GM19372 (cell line): Measurements from ENCODE around the gene AATK.

Experiments used
- ATAC-seq: cut with Tn5 transposase; IDR thresholded peaks from one replicate; pipeline ENCODE4 v1.9.1; 2021; ENCODE audit warnings: mild to moderate bottlenecking, low read depth, moderate library complexity; ENCODE audit not compliant: unreplicated experiment

AATK gene

DNA sequence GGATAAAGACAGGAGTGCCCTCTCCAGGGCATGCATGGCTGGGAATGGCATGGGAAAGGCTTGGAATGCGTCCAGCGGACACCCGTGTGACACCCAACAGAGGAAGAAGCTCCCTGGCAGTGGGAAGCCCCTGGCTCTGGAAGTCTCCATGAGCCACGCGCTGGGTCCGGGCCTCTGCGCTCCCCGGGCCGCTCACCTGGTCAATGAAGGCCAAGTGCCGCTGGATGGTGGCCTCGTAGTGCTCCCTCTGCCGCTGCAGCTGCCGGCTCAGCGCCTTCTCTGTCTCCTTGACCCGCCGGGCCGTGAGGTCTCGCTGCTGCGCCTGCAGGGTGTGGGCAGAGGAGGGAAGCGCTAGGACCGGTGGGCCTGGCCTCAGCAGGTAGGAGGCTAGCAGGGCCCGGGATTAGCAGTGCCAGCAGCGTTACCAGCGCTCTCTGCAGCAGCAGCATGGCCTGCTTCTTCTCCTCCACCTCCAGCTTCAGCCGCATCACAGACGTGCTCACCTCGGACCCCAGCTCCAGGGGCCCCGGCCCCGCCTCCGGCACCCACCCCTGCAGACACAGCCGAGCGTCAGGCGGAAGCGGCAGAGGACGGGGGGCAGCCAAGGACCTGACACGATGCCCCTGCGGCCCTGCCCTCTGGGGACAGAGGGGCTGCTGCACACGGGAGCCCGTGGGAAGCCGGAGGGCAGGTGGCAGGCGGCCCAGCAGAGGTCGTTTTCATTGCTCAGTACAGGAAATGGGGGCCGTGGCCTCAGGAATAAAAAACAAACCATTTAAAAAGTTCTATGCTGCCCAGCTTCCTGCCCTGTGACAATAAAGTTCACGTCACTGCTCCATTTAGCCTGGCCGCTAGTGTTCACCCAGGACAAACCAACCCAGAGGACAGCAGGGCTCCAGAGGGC, 30.7 kb upstream of the AATK start:
- no peak for ATAC-seq

DNA sequence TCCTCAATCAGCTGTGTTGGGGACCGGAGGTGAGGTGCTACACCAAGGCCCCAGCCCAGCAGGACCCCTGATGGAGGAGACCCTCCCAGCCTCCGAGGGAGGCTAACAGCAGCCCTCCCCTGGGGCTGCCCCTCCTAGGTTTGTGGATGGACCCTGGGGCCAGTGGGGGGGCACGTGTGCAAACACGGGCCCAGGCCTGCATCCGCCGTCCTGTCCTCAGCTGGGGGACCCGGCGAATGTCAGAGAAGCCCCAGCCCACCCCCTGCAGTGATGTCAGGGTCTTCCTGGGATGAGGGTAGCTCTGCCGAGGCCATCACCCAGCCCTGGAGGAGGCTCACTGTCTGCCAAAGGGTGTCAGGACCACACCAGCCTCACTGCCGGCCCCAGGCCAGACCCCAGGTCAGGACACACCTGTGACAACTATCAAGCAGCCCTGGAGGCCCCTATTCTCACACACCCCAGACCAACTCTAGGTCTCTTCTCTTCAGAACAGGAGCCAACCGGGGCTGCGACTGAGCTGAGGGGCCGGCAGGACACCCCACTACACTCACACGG, 30.0 kb upstream of the AATK start:
- no peak for ATAC-seq

DNA sequence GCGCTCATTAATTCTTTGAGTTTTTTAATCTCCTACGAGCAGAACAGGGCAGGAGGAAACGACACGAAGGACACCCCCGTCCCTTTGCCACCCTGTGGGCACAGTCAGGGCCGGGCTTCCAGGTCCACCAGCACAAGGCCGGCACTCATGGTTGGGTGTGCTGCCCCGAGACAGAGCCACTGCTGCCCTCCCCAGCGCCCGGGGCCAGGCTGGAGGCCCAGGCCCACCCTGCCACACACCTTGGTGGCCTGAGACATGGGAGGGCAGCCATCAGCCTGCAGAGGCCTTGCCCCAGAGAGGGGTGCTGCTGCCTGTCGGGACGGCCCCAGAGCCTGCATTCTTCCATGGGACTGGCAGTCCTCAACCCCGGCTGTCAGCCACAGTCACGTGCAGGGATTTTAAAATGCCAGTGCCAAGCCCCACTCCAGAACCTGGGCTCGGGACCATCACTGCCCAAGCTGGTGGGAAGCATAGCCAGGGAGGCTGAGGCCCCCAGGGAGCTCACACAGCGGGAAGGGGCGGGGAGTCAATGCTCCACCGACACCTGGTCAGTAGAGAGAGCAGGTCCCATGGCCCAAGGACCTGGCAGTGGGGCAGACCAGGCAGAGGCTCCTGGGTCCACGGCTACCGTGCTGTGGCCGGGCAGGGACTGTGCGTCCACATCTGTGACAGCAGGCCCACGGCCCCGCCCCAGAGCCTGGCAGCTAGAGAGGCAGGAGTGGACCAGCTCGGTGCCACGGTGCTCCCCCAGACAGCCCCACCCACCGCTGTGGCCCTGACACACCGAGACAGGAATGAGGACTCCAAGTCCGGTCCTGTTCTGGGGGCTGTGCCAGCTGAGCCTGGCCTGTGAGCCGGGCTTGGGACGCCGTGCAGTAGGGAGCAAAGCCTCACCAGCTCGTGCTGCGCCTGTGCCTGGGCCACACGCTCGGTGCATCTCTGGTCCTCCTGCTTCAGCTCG, 29.2 kb upstream of the AATK start:
- ATAC-seq: no peak

- no peak for ATAC-seq
Measured at GRCh38 chr17:81194225-81194760, 28.3 kb upstream of the AATK start.

DNA sequence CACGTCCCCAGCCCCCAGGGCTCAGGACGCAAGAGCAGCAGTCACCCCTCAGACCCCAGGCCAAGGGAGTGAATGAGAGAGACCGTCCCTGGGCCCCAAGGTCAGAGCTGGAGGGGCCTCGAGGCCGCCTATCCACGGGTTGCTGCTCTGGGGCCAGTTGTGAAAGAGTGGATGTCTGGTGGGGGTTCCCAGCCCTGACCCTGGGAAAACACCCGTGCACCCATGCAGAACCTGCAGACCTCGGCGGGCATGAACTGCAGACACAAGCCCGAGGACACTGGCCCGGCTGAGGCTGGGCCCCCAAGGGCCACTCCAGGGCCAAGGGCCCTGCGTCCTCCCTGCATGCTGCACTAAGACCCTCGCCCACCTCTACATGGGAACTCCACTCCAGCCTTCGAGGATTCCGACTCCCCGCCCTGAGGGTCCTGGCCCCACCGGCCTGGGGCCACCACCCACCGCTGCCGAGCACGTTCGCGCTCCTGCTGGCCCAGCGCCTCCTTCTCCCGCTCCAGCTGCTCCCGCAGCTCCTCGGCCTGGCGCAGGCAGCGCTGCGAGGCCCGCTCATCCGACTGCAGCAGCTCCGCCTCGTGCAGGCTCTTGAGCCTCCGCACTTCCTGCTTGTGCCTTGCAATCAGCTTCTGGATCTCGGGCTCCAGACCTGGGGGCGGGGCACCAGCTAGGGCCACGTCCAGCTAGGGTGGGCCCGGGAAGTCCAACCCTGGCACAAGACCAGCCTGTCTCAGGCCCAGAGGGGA, 27.6 kb upstream of the AATK start:
- no peak for ATAC-seq

DNA sequence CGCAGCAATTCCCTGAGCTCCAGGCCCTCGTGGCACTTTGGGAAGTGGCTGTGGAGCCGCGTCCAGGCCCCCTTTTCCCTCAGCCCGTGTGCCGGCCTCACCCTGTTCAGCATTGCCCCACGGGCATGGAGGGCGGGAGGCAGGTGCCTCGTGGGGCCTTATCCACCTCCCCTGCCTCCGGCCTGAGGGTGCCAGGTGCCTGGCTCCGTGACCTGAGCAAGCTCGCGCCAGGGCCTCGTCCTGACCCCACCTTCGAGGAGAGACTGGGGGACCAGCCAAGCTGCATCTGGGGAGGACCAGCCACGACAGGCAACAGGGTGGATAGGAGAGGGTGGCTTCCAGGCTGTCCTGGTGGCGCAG, 27.0 kb upstream of the AATK start:
- no peak for ATAC-seq

DNA sequence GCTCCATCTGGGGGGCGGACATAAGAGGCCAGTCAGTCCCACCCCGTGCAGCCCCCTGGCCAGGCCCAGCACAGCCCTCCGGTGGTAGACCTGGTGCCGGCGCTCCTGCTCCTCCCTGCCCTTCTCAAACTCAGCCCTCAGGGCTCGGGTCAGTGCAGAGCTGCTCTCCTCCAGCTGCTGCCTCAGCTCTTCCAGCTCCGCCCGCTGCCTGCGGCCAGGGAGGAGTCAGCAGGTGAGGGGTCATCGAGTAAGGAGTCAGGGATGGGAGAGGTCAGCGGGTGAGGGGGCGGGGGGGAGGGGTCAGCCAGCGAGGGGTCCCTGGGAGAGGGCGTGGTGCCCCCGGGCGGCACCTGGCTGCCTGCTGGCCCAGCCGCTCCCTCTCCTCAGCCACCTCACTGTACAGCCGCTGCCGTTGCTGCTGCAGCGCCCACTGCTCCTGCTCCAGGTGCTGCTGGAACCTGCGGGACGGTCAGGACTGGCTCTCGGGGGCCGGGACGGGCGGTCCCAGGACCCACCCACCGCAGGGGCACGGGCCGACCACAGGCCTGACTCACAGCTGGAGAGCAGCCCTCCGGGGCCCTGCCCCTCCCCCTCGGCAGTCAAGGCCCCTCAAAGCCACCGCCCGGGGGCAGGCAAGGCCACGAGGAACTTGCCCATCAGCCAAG, 26.5 kb upstream of the AATK start:
- ATAC-seq: no peak

DNA sequence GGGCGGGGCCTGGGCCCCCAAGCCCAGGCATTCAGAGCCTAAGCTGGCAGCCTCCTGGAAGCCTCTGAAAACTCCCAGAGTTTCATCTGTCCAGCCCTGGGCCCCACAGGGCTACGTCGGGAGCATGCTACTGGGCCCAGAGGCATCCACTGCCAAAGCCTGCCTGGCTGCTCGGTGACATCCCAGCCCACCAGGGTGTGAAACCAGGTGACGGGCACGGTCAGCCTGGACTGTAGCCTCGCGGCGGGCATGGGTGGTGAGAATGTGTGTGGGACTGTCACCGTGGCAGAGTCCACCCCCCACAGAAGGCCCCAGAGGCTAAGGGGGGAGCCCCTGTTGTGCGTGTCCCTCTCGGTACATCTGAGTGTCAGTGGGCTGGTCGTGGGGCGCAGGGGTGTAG, 25.6 kb upstream of the AATK start:
- ATAC-seq: no peak

- ATAC-seq: no peak
Measured at GRCh38 chr17:81191116-81191515, 25.1 kb upstream of the AATK start.

DNA sequence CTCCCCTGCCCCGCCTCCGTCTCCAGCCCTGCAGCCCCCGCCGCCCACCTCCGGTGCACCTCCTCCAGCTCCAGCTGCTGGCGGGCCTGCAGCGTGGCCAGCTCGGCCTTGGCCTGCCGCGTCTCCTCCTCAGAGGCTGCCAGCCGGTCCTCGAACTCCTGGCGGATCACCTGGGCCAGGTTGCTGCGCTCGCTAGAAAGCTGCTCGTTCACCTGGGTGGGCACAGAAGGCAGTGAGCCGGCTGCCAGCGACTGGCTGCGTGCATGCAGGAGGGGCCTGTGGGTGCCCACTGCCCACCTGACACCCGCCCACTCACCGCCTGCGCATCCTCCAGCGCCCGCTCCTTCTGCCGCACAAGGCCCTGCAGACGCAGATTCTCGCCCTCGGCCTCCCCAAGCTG, 24.6 kb upstream of the AATK start:
- ATAC-seq: no peak

DNA sequence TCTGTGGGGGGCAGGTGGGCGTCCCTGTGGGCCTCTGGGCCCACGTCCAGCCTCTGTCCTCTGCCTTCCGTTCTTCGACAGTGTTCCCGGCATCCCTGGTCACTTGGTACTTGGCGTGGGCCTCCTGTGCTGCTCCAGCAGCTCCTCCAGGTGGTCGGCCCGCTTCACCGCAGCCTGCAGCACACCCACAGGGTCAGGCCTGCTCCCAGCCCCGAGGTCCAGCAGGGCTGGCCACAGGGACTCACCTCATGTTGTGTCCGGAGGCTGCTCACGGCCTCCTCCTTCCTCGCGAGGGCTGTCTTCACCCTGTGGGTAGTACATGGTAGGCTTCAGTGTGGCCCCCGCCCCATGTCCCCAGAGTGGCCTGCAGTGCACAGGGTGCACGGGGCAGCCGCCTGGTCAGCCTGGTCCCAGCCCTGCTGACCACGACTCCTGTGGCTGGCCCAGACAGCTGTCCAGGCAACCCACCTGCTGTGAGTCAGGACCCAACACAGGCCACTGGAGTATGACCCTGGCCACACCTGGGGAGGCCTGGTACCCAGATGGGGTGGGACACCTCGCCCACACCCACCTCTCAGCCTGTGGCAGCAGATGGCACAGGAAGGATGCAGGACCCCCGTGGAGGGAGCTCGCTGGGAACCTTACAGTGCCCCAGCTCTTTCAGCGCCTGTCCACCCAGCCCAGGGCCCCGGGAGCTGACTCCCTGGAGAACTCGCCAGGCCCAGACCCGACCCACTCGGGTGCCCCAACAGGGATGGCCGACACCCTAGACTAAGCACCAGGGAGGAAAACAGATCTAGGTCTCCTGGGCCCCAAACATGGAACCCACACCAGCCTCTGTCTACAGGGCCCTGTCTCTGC, 23.9 kb upstream of the AATK start:
- ATAC-seq: no peak

DNA sequence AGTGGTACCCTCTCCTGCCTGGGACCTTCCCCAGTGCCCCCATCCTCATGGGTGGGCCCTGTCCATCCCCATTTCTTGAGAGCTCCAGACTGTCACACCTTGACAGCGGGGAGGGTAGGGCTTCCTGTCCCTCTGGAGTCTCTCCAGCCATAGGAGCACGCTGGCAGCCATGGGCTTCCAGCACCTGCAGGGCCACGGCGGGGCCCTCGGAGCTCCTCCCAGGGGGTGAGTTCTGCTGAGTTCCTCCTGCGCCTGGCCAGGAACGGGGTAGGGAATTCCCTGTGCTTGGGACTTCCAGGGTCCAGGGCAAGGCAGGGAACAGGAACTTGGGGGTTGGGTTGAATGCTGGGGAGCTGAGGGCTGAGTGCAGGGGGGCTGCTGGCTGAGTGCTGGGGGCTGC, 23.0 kb upstream of the AATK start:
- ATAC-seq: no peak

DNA sequence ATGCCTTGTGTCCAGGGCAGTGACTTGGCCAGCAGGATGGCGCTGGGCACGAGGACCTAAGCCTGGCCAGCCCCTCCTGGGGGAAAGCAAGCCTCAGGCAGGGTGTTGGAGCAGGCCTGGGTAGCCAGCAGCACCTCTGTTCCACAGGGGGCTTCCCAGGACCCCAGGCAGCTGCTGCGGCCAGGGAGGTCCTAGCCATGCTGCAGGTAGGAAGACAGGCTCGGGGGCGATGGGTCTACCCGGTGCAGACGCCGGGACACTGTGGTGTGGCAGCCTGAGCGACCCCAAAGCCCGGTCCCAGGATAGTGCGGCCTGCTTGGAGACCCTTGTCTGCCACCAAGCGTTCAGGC, 22.4 kb upstream of the AATK start:
- ATAC-seq: no peak

DNA sequence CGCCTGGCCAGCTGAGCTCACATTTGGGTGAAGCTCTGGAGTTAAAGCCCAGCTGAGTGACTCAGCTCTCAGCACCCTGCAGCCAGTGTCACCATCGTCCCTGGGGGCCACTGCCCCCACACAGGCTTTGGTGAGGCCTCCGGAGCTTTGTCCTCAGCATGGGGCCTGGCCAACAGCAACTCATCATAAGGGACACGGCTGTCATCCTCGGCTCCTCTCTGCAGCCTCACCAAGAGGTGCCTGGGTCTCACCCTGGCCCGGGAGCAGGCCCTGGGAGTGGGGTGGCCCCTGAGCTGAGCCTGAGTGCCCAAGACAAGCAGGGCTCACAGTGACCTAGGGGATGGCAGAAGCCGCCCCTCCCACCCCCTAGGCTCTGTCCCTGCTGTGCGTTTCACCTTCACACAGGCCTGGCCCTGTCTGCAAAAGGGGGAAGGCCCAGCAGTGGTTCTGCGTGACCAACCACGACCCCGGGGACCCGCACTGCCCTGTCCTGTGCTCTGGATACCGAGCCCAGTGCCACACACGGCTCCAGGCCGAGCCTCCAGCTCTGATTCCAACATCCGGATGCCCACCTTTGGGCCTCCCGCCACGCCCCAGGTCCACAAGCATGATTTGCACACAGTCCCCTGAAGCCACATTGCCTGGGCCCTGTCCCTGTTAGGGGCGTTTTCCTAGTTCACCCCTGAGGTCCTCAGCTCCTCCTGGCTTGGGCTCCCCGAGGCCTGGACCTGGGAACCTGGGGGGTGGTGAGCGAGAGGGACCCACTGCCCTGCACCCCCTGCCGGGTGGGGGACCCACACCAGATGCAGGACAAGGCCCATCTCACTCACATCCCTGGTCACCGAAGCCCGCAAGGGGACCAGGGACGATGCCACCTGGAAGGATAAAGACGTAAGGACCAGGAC, 21.8 kb upstream of the AATK start:
- ATAC-seq: no peak

GRCh38 chr17:81187120-81187519, 21.1 kb upstream of the AATK start:
- no peak for ATAC-seq

- ATAC-seq: no peak
Measured at GRCh38 chr17:81186203-81186602, 20.2 kb upstream of the AATK start.

GRCh38 chr17:81184555-81184954, 18.5 kb upstream of the AATK start:
- ATAC-seq: no peak

DNA sequence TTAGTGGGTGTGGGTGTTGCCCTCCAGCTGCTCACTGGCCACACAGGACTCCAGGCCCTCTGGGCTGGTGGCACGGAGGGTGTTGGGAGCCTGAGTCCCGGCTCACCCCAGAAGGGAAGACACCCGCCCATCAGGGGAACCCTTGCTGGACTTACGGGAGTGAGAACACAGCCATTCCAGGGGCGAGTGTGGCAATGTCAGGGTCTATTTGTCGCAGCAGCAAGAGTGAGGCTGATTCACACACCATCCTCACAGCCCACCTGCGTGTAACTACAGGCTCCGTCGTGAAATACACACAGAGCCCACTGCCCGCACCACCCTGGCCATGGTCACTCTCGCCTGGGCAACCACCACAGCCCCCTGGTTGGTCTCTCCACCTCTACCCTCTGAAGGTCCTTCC, 17.8 kb upstream of the AATK start:
- no peak for ATAC-seq
